AG04450 (cell line): ENCODE results near the gene PCLO. TPM values are rescaled to one million over a fixed set of nuclear protein-coding genes. Genes with fewer than 3 reads are reported as not detected.
A peak's percentile ranks its signal among the peaks of the same experiment; 100 is the strongest.

Source experiments
- CTCF ChIA-PET: fragments of 300-600, 350-600 bp; formaldehyde crosslinking; extraction: SDS; loops from one replicate; lab custom pipeline; 2022; ENCODE audit warnings: antibody characterized with exemption, inconsistent platforms; lab: Charles Lee
- POLR2A ChIA-PET: fragments of 350-600 bp; formaldehyde crosslinking; extraction: SDS; loops from one replicate; lab custom pipeline; 2021; ENCODE audit warnings: antibody characterized with exemption, inconsistent platforms; lab: Yijun Ruan, JAX
- DNase-seq: peaks from one replicate; pipeline ENCODE4 v3.0.0-alpha.2; 2011; ENCODE audit warnings: low read depth, low spot score
- H3K27ac ChIP-seq: one replicate; pipeline ENCODE4 v1.5.1; 2012; ENCODE audit warnings: low read depth, low read length, control low read depth
- H3K27me3 ChIP-seq: one replicate; pipeline ENCODE4 v1.6.0; 2012; ENCODE audit warnings: low read length; ENCODE audit not compliant: control insufficient read depth, insufficient read depth
- H3K4me3 ChIP-seq: 2 replicates; pipeline ENCODE4 v1.5.1; 2011; ENCODE audit warnings: mild to moderate bottlenecking, low read depth, low read length, control low read depth
- H3K9me3 ChIP-seq: 2 replicates; pipeline ENCODE4 v1.5.1; 2012; ENCODE audit warnings: low read length; ENCODE audit not compliant: control insufficient read depth, insufficient read depth
- polyA plus RNA-seq: library from polyadenylated mRNA; depleted of rRNA; stranded (reverse); fragments of >200 nt; gene quantifications from 2 replicates; pipeline ENCODE4 v1.2.3, GENCODE V29; 2011
- TF ChIP-seq, protein P1 (sequence below): IDR thresholded peaks from 2 replicates; pipeline ENCODE4 v1.5.1; 2011; ENCODE audit warnings: low read depth, low read length, control low read depth, inconsistent platforms

PCLO gene
- polyA plus RNA-seq, 1 experiment = 0.01 TPM

DNA sequence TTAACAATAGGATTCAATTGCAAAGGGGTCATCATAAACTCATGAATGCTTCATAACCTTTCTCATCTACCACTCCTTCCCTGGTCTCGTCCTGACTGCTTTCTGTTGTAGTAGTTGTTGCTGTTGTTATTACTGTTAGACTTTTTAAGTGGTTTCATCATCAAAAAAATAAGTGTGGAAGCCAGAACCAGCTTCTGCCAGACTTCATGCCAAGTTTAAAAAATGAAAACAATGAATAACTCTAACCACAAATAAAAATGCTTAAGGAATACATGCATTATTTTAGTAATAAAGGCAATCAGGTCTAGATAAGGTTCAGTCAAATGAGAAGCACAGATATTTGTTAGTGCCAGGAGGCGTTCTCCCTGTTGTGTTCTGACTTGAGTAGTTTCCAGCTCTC lies 85.4 kb downstream of the PCLO start:
- CTCF ChIA-PET = no interaction called here

DNA sequence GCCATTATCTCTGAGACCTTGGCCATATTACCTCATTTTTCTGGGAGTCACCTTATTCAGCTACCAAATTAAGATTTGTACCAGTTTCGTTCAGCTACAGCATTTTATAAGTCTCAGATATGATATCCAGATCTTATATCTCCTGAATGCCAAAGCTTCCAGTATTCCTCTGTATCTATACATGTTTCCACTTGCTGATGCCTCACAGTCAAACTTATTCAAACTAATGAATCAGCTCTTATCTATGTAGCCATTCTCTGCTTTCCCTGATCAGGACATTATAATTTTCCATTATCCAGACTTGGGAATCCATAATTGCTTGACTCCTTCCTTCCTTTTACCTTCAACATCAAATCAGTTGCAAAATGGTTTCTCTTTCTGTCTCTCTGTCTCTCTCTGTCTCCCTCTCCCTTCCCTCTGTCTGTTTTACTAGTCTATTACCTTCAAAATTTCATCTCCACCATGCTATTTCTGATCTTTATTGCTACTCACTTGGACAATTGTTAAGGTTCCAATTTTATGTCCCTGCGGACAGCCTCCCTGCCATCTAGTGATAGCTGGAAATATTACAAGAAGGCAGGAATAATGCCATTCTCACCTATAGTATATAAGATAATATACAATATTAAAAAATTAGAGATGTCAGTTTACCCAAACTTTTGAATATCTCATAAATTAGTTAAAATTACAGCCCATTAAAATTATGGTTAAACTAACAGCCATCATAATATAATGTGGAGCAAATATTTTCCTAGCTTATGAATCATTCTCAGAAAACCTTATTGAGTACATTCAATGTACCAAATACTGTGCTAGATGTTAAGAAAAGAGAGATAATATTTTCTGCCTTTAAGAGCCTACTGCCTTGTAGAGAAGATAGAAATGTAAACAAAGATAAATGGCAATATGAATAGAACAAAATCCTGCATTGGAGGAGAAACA lies 89.8 kb downstream of the PCLO start:
- Histone ChIP-seq H3K27me3 (no peaks in the 10 kb centered on the region), H3K9me3 (no peaks in the 10 kb centered on the region), H3K27ac (no peak overlapping the region), H3K4me3 (no peak overlapping the region)
- TF ChIP-seq, protein P1, sequence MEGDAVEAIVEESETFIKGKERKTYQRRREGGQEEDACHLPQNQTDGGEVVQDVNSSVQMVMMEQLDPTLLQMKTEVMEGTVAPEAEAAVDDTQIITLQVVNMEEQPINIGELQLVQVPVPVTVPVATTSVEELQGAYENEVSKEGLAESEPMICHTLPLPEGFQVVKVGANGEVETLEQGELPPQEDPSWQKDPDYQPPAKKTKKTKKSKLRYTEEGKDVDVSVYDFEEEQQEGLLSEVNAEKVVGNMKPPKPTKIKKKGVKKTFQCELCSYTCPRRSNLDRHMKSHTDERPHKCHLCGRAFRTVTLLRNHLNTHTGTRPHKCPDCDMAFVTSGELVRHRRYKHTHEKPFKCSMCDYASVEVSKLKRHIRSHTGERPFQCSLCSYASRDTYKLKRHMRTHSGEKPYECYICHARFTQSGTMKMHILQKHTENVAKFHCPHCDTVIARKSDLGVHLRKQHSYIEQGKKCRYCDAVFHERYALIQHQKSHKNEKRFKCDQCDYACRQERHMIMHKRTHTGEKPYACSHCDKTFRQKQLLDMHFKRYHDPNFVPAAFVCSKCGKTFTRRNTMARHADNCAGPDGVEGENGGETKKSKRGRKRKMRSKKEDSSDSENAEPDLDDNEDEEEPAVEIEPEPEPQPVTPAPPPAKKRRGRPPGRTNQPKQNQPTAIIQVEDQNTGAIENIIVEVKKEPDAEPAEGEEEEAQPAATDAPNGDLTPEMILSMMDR = peak; percentile 18; the same call in 1 of the 2 replicates
- ChIA-PET POLR2A (no interaction called here), CTCF (interaction anchor here (0.6 to 1.4 kb wide), 4 partner anchors 15 to 576 kb away, joined by 3 to 6 read pairs (median 3); no protein-coding TSS in a partner anchor)
- no peak for DNase-seq

More for the DNA sequence above, 85.4 kb downstream of the PCLO start:
- TF ChIP-seq, protein P1 = no peak
- DNase-seq = no peak
- POLR2A ChIA-PET = no interaction called here
- Histone ChIP-seq H3K27me3 (no peaks in the 10 kb centered on the region), H3K4me3 (no peak overlapping the region), H3K27ac (no peak overlapping the region), H3K9me3 (no peaks in the 10 kb centered on the region)

DNA sequence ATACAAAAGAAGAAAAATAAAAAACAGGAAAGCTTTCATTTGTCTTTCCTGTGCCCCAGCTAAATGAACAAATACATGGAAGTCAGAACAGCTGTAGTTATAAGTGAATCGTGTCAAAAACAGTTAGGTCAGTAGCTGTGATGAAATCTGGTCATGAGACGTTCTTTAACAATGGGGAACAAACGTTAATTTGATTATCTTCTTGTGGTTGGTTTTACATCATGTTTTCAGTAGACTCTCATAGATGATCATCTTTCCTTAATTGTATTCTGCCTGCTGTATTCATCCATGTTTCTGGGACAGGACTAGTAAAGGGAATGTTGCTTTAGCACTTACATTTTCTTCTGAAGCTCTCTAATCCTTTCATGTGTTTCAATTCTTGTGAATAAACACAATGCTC lies 97.0 kb downstream of the PCLO start:
- DNase-seq = no peak
- no peaks in the 10 kb centered on the region for H3K27me3 ChIP-seq
- no peak overlapping the region for H3K27ac ChIP-seq
- POLR2A ChIA-PET = no interaction called here
- H3K4me3 ChIP-seq = no peak overlapping the region
- TF ChIP-seq, protein P1 = no peak
- H3K9me3 ChIP-seq = no peaks in the 10 kb centered on the region
- CTCF ChIA-PET = no interaction called here

DNA sequence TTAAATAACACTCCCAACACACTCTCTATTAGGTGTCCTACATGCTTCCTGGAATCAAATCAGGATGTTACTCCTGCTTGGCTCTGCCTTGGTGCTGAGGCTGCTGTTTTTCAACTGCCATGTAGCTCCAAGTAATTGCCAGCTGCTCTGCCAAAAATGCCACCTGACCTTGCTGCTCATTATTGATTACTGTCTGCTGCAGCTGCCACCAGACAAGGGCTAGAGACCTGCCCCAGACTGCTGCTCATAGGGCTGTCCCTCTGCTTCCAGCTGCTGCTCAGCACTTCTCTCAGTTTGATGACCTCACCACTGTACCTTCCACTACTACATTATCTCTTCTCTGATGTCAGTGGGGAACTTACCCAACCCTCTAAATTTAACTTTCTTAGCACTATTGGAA lies 102.5 kb downstream of the PCLO start:
- TF ChIP-seq, protein P1 = no peak
- Histone ChIP-seq H3K4me3 (no peak overlapping the region), H3K9me3 (no peaks in the 10 kb centered on the region), H3K27me3 (no peaks in the 10 kb centered on the region), H3K27ac (no peak overlapping the region)
- ChIA-PET POLR2A (no interaction called here), CTCF (no interaction called here)
- DNase-seq = no peak

DNA sequence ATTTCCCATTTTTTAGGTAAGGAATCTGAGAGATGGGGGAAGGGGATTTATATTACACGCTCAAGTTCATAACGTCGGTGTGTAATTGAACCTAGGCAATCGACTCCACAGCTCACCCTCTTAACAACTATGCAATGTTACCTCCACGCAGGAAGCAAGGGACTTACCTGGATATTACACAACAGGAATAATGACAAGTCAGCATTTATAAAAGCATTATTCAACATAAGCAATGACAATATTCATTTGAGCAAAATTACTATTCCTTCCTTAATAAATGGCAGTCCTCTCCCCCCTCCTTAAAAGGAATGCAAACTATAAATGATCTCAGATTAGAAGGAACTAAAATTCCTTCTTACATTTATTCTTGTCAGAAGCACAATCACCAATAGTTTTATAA lies 104.0 kb downstream of the PCLO start:
- Histone ChIP-seq H3K27ac (no peak overlapping the region), H3K9me3 (no peaks in the 10 kb centered on the region), H3K4me3 (no peak overlapping the region), H3K27me3 (no peaks in the 10 kb centered on the region)
- CTCF ChIA-PET = no interaction called here
- no peak for DNase-seq
- POLR2A ChIA-PET = no interaction called here
- TF ChIP-seq, protein P1 = no peak
